Body of pancreas (tissue), 4 donors: ENCODE measurements around the gene MEG3.

Experiments
- CTCF ChIP-seq, 7 experiments: fragments of 450-650 bp in 4 of 7; fragments of 200-600 bp in 3 of 7; sonication (generic) in 3 of 7; IDR thresholded peaks; one replicate each; pipeline ENCODE4 v1.5.1; 2016 to 2019; ENCODE audit warnings: antibody characterized with exemption in 7 of 7
- POLR2A ChIP-seq, 3 donors: fragments of 450-650 bp; IDR thresholded peaks; one replicate each; pipeline ENCODE4 v1.6.1; 2016; ENCODE audit warnings: antibody characterized with exemption in 3 of 3, mild to moderate bottlenecking in 2 of 3

- TF ChIP-seq CTCF (IDR thresholded peaks at IDR 0.05) (no peak), POLR2A (IDR thresholded peaks at IDR 0.05) (no peak)
These were observed 811 bp upstream of the MEG3 start for GRCh38 chr14:100824901-100825712.
